SK-N-SH (cell line): ENCODE results near the gene LPCAT2. TPM values are rescaled to one million over a fixed set of nuclear protein-coding genes. Genes with fewer than 3 reads are reported as not detected.

Experiments used
- CTCF ChIA-PET: fragments of 300-600, 350-600 bp; formaldehyde crosslinking; extraction: SDS; loops from one replicate; lab custom pipeline; 2021; lab: Yijun Ruan, JAX
- POLR2A ChIA-PET: fragments of 350-600 bp; sonication (Branson Sonifier 250); formaldehyde crosslinking; extraction: SDS; loops from one replicate; lab custom pipeline; 2020; ENCODE audit warnings: antibody characterized with exemption, inconsistent platforms; lab: Yijun Ruan, JAX
- DNase-seq: peaks from one replicate; pipeline ENCODE4 v3.0.0; 2012
- H2AFZ ChIP-seq: fragments of 200-600 bp; sonication (generic); 2 replicates; pipeline ENCODE4 v1.8.1; 2016; ENCODE audit warnings: antibody characterized with exemption, mild to moderate bottlenecking, low read depth
- H3F3A ChIP-seq: fragments of 200-600 bp; sonication (generic); replicated peaks from 2 replicates; pipeline ENCODE3; 2016; ENCODE audit warnings: antibody characterized with exemption, mild to moderate bottlenecking; ENCODE audit not compliant: insufficient read depth
- H3K27ac ChIP-seq, 2 experiments: fragments of 200-500 bp in 1 of 2; fragments of 200-600 bp in 1 of 2; sonication (Bioruptor generic) in 1 of 2; sonication (generic), shearing (Covaris generic) in 1 of 2; 2 replicates each; pipeline versions ENCODE4 v1.5.1 to v1.6.1; 2014 to 2016; ENCODE audit warnings: low read depth in 2 of 2, inconsistent platforms in 1 of 2, low read length in 1 of 2, mild to moderate bottlenecking in 1 of 2, mixed read lengths in 1 of 2
- H3K27me3 ChIP-seq: fragments of 200-600 bp; sonication (generic), shearing (Covaris generic); 2 replicates; pipeline ENCODE4 v1.6.1; 2016; ENCODE audit warnings: mixed run types; ENCODE audit not compliant: insufficient read depth
- H3K36me3 ChIP-seq, 2 experiments: fragments of 200-500 bp in 1 of 2; fragments of 200-600 bp in 1 of 2; sonication (Bioruptor generic) in 1 of 2; sonication (generic) in 1 of 2; replicated peaks in 1 of 2; 2 replicates each; pipeline versions ENCODE3 to v1.5.1; 2014 to 2016; ENCODE audit warnings: low read length in 1 of 2, mild to moderate bottlenecking in 1 of 2; ENCODE audit not compliant: insufficient read depth in 2 of 2, control insufficient read depth in 1 of 2
- H3K4me1 ChIP-seq, 2 experiments: fragments of 200-500 bp in 1 of 2; fragments of 200-600 bp in 1 of 2; sonication (Bioruptor generic) in 1 of 2; sonication (generic), shearing (Covaris generic) in 1 of 2; 2 replicates each; pipeline versions ENCODE4 v1.5.1 to v1.6.1; 2014 to 2016; ENCODE audit warnings: low read depth in 1 of 2, low read length in 1 of 2, mixed run types in 1 of 2; ENCODE audit not compliant: insufficient read depth in 2 of 2, control insufficient read depth in 1 of 2
- H3K4me2 ChIP-seq: fragments of 200-600 bp; sonication (generic), shearing (Covaris generic); 2 replicates; pipeline ENCODE4 v1.6.1; 2017; ENCODE audit warnings: mixed run types
- H3K4me3 ChIP-seq, 2 experiments: fragments of 200-500 bp in 1 of 2; fragments of 200-600 bp in 1 of 2; sonication (Bioruptor generic) in 1 of 2; sonication (generic), shearing (Covaris generic) in 1 of 2; 2 replicates each; pipeline versions ENCODE4 v1.5.1 to v1.8.1; 2014 to 2016; ENCODE audit warnings: low read depth in 2 of 2, inconsistent platforms in 1 of 2, low read length in 1 of 2, mild to moderate bottlenecking in 1 of 2, mixed read lengths in 1 of 2, moderate library complexity in 1 of 2
- H3K79me2 ChIP-seq: fragments of 200-600 bp; sonication (generic); 2 replicates; pipeline ENCODE4 v1.8.1; 2017; ENCODE audit warnings: mild to moderate bottlenecking; ENCODE audit not compliant: insufficient read depth
- H3K9ac ChIP-seq: fragments of 200-600 bp; sonication (generic); 2 replicates; pipeline ENCODE4 v1.6.1; 2017; ENCODE audit warnings: mixed run types
- H3K9me2 ChIP-seq: fragments of 200-600 bp; sonication (generic); 2 replicates; pipeline ENCODE4 v1.6.1; 2017; ENCODE audit warnings: mixed run types
- H3K9me3 ChIP-seq: fragments of 200-600 bp; sonication (generic); 2 replicates; pipeline ENCODE4 v1.6.1; 2017; ENCODE audit warnings: mixed run types, mild to moderate bottlenecking, moderate library complexity
- H4K20me1 ChIP-seq: fragments of 200-600 bp; sonication (generic); 2 replicates; pipeline ENCODE4 v1.6.1; 2017; ENCODE audit warnings: mild to moderate bottlenecking, mixed run types; ENCODE audit not compliant: insufficient read depth
- CHD2 ChIP-seq: fragments of 150-350 bp; IDR thresholded peaks from 2 replicates; pipeline ENCODE4 v1.6.1; 2018; ENCODE audit warnings: low read length; ENCODE audit not compliant: partially characterized antibody
- FOXJ3 ChIP-seq: sonication (generic); formaldehyde crosslinking; IDR thresholded peaks from 2 replicates; pipeline ENCODE4 v1.5.1; 2020; ENCODE audit warnings: mild to moderate bottlenecking, missing genetic modification reagents
- GATA2 ChIP-seq: sonication (generic); formaldehyde crosslinking; IDR thresholded peaks from 2 replicates; pipeline ENCODE4 v1.5.0; 2020; ENCODE audit warnings: mild to moderate bottlenecking, missing genetic modification reagents
- JUND ChIP-seq: IDR thresholded peaks from 2 replicates; pipeline ENCODE4 v1.4.0; 2012
- MEF2A ChIP-seq: IDR thresholded peaks from 2 replicates; pipeline ENCODE4 v1.4.0; 2012; ENCODE audit warnings: low read depth, borderline replicate concordance
- MXI1 ChIP-seq: IDR thresholded peaks from 2 replicates; pipeline ENCODE4 v1.6.1; 2012; ENCODE audit warnings: mild to moderate bottlenecking, low read depth, low read length, improper control_type of control experiment
- RAD21 ChIP-seq: IDR thresholded peaks from 2 replicates; pipeline ENCODE4 v1.6.1; 2012; ENCODE audit warnings: mild to moderate bottlenecking, low read length
- SMC3 ChIP-seq: IDR thresholded peaks from 2 replicates; pipeline ENCODE4 v1.6.1; 2012; ENCODE audit warnings: low read depth, low read length, improper control_type of control experiment
- YY1 ChIP-seq: IDR thresholded peaks from 2 replicates; pipeline ENCODE4 v1.4.0; 2012; ENCODE audit warnings: low read depth, mild to moderate bottlenecking
- WGBS: methylation state at CpG from one replicate; pipeline ENCODE4 v1.1.6; 2017; ENCODE audit warnings: low lambda C conversion rate; 5-methylcytosine and 5-hydroxymethylcytosine counted together
- polyA plus RNA-seq, 3 experiments: library from polyadenylated mRNA; depleted of rRNA; stranded (reverse); fragments of >200 nt; gene quantifications; 2 replicates each; pipeline ENCODE4 v1.2.3, GENCODE V29; 2012
- TF ChIP-seq, protein P1 (sequence below): IDR thresholded peaks from 2 replicates; pipeline ENCODE4 v1.4.0; 2012; ENCODE audit warnings: low read depth, borderline replicate concordance
- TF ChIP-seq, protein P2 (sequence below): fragments of 200-600 bp; sonication (generic); IDR thresholded peaks from 2 replicates; pipeline ENCODE4 v1.6.1; 2017; ENCODE audit warnings: antibody characterized with exemption, mild to moderate bottlenecking, moderate library complexity
- TF ChIP-seq, protein P3 (sequence below): IDR thresholded peaks from 2 replicates; pipeline ENCODE4 v1.4.0; 2012; ENCODE audit warnings: low read depth
- TF ChIP-seq, protein P4 (sequence below): IDR thresholded peaks from 2 replicates; pipeline ENCODE4; 2012

LPCAT2 gene
- polyA plus RNA-seq, 1 of the 3 experiments (the other 2 are of a cell fraction) = 9.1 TPM

DNA sequence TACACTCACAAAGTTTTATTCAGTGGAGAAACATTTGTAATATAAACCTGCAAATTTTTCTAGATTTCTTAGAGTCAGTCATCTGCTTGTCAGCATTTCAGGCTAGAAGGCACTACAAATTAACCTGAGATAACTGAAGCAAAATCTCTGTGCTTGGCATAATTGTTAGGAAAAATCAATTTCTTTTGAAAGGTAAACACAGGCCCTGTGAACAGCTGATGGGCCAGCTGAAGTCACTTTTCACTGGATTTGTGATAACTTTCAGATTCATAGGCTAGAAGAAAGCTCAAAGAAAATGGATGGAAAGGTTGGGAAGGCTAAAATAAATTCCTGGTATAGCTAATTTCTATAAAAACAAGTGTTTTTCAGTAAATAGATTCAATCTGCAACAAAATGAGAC, 112.9 kb downstream of the LPCAT2 start (continued):
- TF ChIP-seq, protein P1, sequence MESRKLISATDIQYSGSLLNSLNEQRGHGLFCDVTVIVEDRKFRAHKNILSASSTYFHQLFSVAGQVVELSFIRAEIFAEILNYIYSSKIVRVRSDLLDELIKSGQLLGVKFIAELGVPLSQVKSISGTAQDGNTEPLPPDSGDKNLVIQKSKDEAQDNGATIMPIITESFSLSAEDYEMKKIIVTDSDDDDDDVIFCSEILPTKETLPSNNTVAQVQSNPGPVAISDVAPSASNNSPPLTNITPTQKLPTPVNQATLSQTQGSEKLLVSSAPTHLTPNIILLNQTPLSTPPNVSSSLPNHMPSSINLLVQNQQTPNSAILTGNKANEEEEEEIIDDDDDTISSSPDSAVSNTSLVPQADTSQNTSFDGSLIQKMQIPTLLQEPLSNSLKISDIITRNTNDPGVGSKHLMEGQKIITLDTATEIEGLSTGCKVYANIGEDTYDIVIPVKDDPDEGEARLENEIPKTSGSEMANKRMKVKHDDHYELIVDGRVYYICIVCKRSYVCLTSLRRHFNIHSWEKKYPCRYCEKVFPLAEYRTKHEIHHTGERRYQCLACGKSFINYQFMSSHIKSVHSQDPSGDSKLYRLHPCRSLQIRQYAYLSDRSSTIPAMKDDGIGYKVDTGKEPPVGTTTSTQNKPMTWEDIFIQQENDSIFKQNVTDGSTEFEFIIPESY = no peak
- TF ChIP-seq SMC3 = no peak
- no peak for TF ChIP-seq CHD2
- TF ChIP-seq, all 33 proteins: peak for 0

DNA sequence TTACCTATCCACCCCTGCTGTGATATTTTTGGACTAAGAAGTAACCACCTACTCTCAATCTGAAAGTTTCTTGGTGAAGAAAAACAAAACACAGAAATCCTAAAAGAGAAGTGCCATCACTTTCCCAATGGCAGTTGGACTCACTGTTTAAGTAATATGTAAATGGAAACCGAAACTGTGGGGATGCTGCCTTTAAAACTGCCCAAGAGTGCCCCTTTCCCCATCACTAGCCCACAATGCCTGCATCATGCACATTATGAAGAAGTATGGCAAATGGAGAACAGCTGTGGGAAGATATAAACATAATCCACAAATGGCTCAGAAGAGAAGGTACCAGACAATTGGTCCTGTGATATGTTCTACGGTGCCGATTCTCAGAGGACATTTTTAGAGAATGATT, 113.4 kb downstream of the LPCAT2 start:
- Histone ChIP-seq H3K4me1 (peaks cover 0 to 2% of the 10 kb centered on the region in 2 experiments; a peak in 2 of 4 replicates), H3K27ac (no peak overlapping the region; a peak in 1 of 4 replicates), H3K9ac (no peak overlapping the region), H3K4me3 (no peak overlapping the region), H3K27me3 (no peaks in the 10 kb centered on the region), H3F3A (no peaks in the 10 kb centered on the region), H3K4me2 (no peak overlapping the region), H3K36me3 (no peaks in the 10 kb centered on the region), H3K9me2 (no peaks in the 10 kb centered on the region; the same call in 1 of the 2 replicates), H3K9me3 (no peaks in the 10 kb centered on the region), H4K20me1 (no peaks in the 10 kb centered on the region), H3K79me2 (no peaks in the 10 kb centered on the region), H2AFZ (no peak overlapping the region)
- ChIA-PET CTCF (interaction anchor here (0.8 to 2.7 kb wide), 5 partner anchors 40 to 157 kb away, joined by 4 to 17 read pairs (median 4); no protein-coding TSS in a partner anchor), POLR2A (no interaction called here)
- TF ChIP-seq MXI1 = no peak
- no peak for TF ChIP-seq FOXJ3
- TF ChIP-seq, protein P2, sequence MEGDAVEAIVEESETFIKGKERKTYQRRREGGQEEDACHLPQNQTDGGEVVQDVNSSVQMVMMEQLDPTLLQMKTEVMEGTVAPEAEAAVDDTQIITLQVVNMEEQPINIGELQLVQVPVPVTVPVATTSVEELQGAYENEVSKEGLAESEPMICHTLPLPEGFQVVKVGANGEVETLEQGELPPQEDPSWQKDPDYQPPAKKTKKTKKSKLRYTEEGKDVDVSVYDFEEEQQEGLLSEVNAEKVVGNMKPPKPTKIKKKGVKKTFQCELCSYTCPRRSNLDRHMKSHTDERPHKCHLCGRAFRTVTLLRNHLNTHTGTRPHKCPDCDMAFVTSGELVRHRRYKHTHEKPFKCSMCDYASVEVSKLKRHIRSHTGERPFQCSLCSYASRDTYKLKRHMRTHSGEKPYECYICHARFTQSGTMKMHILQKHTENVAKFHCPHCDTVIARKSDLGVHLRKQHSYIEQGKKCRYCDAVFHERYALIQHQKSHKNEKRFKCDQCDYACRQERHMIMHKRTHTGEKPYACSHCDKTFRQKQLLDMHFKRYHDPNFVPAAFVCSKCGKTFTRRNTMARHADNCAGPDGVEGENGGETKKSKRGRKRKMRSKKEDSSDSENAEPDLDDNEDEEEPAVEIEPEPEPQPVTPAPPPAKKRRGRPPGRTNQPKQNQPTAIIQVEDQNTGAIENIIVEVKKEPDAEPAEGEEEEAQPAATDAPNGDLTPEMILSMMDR = no peak
- TF ChIP-seq, protein P1 = no peak
- TF ChIP-seq JUND = no peak
- no peak for TF ChIP-seq RAD21
- TF ChIP-seq YY1 = no peak
- TF ChIP-seq GATA2 = no peak
- no peak for TF ChIP-seq MEF2A
- TF ChIP-seq, protein P3, sequence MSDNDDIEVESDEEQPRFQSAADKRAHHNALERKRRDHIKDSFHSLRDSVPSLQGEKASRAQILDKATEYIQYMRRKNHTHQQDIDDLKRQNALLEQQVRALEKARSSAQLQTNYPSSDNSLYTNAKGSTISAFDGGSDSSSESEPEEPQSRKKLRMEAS = no peak
- TF ChIP-seq, protein P4, sequence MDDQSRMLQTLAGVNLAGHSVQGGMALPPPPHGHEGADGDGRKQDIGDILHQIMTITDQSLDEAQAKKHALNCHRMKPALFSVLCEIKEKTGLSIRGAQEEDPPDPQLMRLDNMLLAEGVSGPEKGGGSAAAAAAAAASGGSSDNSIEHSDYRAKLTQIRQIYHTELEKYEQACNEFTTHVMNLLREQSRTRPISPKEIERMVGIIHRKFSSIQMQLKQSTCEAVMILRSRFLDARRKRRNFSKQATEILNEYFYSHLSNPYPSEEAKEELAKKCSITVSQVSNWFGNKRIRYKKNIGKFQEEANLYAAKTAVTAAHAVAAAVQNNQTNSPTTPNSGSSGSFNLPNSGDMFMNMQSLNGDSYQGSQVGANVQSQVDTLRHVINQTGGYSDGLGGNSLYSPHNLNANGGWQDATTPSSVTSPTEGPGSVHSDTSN = no peak
- 71% methylated on average over 3 of the region's 3 CpGs for WGBS
- DNase-seq = no peak
